ENCODE measurements around the gene PALS1. TPM values are rescaled to one million over a fixed set of nuclear protein-coding genes. Genes with fewer than 3 reads are reported as not detected.
A peak's percentile ranks its signal among the peaks of the same experiment; 100 is the strongest.

The PALS1 gene
- total and polyA plus RNA-seq, 12 donors = 2.2 to 23.0 (median 15.0) TPM

DNA sequence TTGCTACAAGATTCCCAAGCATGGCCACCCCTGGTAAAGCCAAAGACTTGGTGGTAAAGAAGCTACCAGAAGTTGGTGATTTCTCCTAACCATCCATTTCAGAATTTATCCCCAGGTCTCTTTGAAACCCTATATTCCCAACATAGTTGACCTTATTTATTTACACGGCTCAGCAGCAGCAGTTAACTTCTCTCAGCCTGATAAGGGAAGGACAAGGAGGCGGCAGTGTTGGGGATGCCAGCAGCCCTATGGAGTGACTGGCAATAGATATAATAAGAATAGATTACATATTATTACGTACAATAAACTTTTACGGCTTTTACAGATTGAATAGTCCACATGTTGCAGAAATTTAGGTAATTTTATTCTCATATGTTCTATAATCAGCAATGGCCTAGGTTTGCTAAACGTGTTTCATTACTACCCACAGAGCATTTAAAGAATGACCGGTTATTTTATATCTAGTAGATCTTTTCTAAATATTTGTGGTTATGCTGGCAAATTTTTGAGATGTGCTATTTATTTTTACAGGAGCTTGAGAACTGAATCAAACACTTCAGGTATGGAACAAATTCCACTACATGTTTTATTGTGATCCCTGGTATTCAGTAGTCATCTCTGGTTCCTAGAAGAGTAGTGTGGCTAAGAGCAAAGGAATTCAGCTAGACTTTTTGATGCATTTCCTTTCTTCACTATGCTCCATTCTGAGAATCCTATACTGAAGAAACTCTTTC lies 19.8 kb upstream of the PALS1 start:
- H3K36me3 ChIP-seq (replicated peaks in 1 of 2) = no peaks in the 10 kb centered on the region
- DNase-seq = no peak
- H3K9me3 ChIP-seq (replicated peaks in 1 of 3) = no peaks in the 10 kb centered on the region
- TF ChIP-seq, protein P1, sequence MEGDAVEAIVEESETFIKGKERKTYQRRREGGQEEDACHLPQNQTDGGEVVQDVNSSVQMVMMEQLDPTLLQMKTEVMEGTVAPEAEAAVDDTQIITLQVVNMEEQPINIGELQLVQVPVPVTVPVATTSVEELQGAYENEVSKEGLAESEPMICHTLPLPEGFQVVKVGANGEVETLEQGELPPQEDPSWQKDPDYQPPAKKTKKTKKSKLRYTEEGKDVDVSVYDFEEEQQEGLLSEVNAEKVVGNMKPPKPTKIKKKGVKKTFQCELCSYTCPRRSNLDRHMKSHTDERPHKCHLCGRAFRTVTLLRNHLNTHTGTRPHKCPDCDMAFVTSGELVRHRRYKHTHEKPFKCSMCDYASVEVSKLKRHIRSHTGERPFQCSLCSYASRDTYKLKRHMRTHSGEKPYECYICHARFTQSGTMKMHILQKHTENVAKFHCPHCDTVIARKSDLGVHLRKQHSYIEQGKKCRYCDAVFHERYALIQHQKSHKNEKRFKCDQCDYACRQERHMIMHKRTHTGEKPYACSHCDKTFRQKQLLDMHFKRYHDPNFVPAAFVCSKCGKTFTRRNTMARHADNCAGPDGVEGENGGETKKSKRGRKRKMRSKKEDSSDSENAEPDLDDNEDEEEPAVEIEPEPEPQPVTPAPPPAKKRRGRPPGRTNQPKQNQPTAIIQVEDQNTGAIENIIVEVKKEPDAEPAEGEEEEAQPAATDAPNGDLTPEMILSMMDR (IDR thresholded peaks at IDR 0.05) = no peak
- no peak for TF ChIP-seq POLR2A (IDR thresholded peaks at IDR 0.05)
- no peak overlapping the region for H3K4me3 ChIP-seq
- intact Hi-C loops (cut with DNase I) = no loop called here
- H3K27me3 ChIP-seq = no peaks in the 10 kb centered on the region
- WGBS, 4 donors = 85 to 91% (median 88%) methylated on average over 6 of the region's 6 CpGs
- no peaks in the 10 kb centered on the region for H3K4me1 ChIP-seq (replicated peaks in 1 of 2)
- no peak overlapping the region for H3K27ac ChIP-seq

DNA sequence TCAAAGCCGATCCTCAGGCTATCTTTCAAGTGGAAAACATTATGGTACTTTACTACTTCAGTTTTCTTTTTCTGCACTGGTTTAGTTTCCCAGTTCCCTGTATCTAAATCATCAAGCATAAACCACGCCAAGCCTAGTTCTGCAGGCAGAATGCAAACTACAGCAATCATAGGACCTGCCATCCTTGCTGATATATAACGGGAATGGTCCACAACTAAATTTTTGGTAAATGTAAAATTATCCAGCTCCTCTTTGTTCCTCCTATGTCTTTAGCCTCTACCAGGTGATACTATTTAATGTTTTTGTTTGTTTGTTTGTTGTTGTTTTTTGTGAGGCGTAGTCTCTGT lies 19.3 kb upstream of the PALS1 start:
- H3K27ac ChIP-seq = no peak overlapping the region
- H3K9me3 ChIP-seq (replicated peaks in 1 of 3) = no peaks in the 10 kb centered on the region
- no peaks in the 10 kb centered on the region for H3K36me3 ChIP-seq (replicated peaks in 1 of 2)
- DNase-seq = no peak
- intact Hi-C loops (cut with DNase I) = no loop called here
- H3K27me3 ChIP-seq = no peaks in the 10 kb centered on the region
- H3K4me1 ChIP-seq (replicated peaks in 1 of 2) = no peaks in the 10 kb centered on the region
- TF ChIP-seq POLR2A (IDR thresholded peaks at IDR 0.05) = no peak
- TF ChIP-seq, protein P1 (IDR thresholded peaks at IDR 0.05) = no peak
- no peak overlapping the region for H3K4me3 ChIP-seq
- WGBS, 4 donors = 90 to 96% (median 91%) methylated on average over 4 of the region's 4 CpGs

DNA sequence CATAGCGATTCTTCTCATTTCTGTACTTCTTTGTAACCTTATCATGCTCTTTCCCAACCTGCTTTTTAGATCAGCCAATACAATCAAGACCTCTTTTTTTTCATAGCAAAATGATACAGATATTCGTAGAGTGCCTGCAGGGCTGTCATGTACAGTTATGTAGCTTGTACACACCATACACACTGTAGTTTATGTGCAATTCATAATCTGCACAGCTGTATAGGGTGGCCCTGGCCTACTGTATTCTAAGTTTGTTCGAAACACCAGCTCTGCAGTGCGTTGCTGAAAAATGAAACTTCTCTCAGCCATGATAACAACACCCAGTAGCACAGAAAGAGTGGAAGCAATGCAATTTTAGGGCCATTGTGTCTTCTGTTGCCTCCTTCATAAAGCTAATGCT lies 15.7 kb upstream of the PALS1 start:
- Histone ChIP-seq H3K9me3 (replicated peaks in 1 of 3) (no peaks in the 10 kb centered on the region), H3K27me3 (no peaks in the 10 kb centered on the region), H3K27ac (no peak overlapping the region), H3K36me3 (replicated peaks in 1 of 2) (no peaks in the 10 kb centered on the region), H3K4me1 (replicated peaks in 1 of 2) (no peaks in the 10 kb centered on the region), H3K4me3 (no peak overlapping the region)
- WGBS, 4 donors = 77 to 89% (median 83%) methylated on average over 4 of the region's 4 CpGs
- intact Hi-C loops (cut with DNase I) = no loop called here
- TF ChIP-seq POLR2A (IDR thresholded peaks at IDR 0.05) = no peak
- TF ChIP-seq, protein P1 (IDR thresholded peaks at IDR 0.05) = no peak
- no peak for DNase-seq

DNA sequence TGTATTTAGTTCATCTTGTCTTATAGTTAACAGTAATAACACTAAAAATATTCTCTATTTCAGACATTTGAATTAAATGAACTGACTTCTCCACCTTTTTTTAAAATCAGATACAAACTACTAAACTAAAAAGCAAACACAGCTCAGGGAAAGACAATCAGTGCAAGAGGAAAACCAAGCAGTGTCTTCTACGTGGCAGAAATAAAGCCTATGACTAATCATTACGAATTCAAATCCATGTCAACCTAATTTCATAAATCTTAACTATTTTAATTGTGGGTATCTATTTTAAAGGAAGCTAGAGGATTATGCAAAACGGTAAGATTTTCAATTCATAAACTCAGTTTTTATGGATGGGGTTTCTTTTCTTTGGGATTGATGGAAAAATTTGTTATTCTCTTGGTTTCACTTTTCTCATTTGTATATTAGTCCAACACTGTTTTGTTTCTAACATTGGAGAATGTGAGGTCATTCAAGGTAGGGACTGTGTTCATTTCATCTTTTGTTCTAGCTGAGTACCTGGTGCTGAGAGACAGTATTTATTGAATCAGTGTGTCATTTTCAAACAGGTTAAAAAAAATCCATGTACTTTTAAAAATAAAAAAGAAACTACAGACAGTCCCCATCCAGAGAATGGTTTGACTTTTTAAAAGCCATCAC lies 12.8 kb upstream of the PALS1 start:
- no peaks in the 10 kb centered on the region for H3K9me3 ChIP-seq (replicated peaks in 1 of 3)
- TF ChIP-seq, protein P1 (IDR thresholded peaks at IDR 0.05) = no peak
- no peak for TF ChIP-seq POLR2A (IDR thresholded peaks at IDR 0.05)
- intact Hi-C loops (cut with DNase I) = no loop called here
- no peak overlapping the region for H3K27ac ChIP-seq
- H3K36me3 ChIP-seq (replicated peaks in 1 of 2) = no peaks in the 10 kb centered on the region
- H3K27me3 ChIP-seq = no peaks in the 10 kb centered on the region
- H3K4me3 ChIP-seq = peak overlapping the region in 1 of 4 donors; percentile 30
- DNase-seq = no peak
- 42 to 58% (median 51%) methylated on average over 3 of the region's 3 CpGs for WGBS, 4 donors
- no peaks in the 10 kb centered on the region for H3K4me1 ChIP-seq (replicated peaks in 1 of 2)
